HG02759 (cell line): ENCODE results near the gene SMAGP.
A peak's percentile ranks its signal among the peaks of the same experiment; 100 is the strongest.
"Not testable (repeated sequence)": the region's sequence is repeated elsewhere in the genome, so short reads cannot be mapped to it uniquely, and the experiment has no call there.

Experiments used
- ATAC-seq: cut with Tn5 transposase; IDR thresholded peaks from one replicate; pipeline ENCODE4 v1.9.1; 2021; ENCODE audit warnings: mild to moderate bottlenecking, moderate library complexity; ENCODE audit not compliant: unreplicated experiment

The SMAGP gene

GRCh38 chr12:51270067-51270950, at the start of gene SMAGP:
SMAGP (minus strand) TSS chr12:51270415; CDS start chr12:51269278, 1,137 bp downstream.
- ATAC-seq, result peak; percentile 78

GRCh38 chr12:51318846-51319599, 48.8 kb upstream of the SMAGP start:
- no peak for ATAC-seq

GRCh38 chr12:51318057-51318806, 48.0 kb upstream of the SMAGP start:
- not testable (repeated sequence) for ATAC-seq

GRCh38 chr12:51311389-51311788, 41.2 kb upstream of the SMAGP start:
- no peak for ATAC-seq

- no peak for ATAC-seq
Observed at GRCh38 chr12:51307655-51308593, 37.7 kb upstream of the SMAGP start.

GRCh38 chr12:51306507-51306906, 36.3 kb upstream of the SMAGP start:
- ATAC-seq, result no peak

- ATAC-seq, result not testable (repeated sequence)
Observed at GRCh38 chr12:51300768-51301167, 30.6 kb upstream of the SMAGP start.

GRCh38 chr12:51295651-51296050, 25.4 kb upstream of the SMAGP start:
- no peak for ATAC-seq

GRCh38 chr12:51294097-51294496, 23.9 kb upstream of the SMAGP start:
- not testable (repeated sequence) for ATAC-seq

- no peak for ATAC-seq
Observed at GRCh38 chr12:51293696-51294095, 23.5 kb upstream of the SMAGP start.

GRCh38 chr12:51291603-51292513, 21.6 kb upstream of the SMAGP start:
- ATAC-seq, result not testable (repeated sequence)

GRCh38 chr12:51285843-51286242, 15.6 kb upstream of the SMAGP start:
- no peak for ATAC-seq

- no peak for ATAC-seq
Observed at GRCh38 chr12:51281202-51281924, 11.1 kb upstream of the SMAGP start.

- ATAC-seq, result no peak
Observed at GRCh38 chr12:51275088-51275487, 4.9 kb upstream of the SMAGP start.

- ATAC-seq, result not testable (repeated sequence)
Observed at GRCh38 chr12:51272810-51273209, 2.6 kb upstream of the SMAGP start.

- ATAC-seq, result no peak
Observed at GRCh38 chr12:51270951-51271518, 820 bp upstream of the SMAGP start.

- peak; percentile 46 for ATAC-seq
Observed at GRCh38 chr12:51269174-51270066, 795 bp downstream of the SMAGP start.
